ENCODE results near the gene KRTAP6-3.

Gene KRTAP6-3

GRCh38 chr21:30592140-30592539 is at the start of gene KRTAP6-3:
KRTAP6-3 (plus strand) TSS chr21:30592440; CDS start chr21:30592446, 6 bp downstream.
- DNase-seq (ENCODE audit: low read depth, low spot score) = no peak
- H3K27ac ChIP-seq = no peak within 1 kb of the TSS

GRCh38 chr21:30552782-30553181 is 39.5 kb upstream of the KRTAP6-3 start:
- no peak overlapping the region for H3K27ac ChIP-seq
- no peak for DNase-seq (ENCODE audit: low read depth, low spot score)

- DNase-seq (ENCODE audit: low read depth, low spot score) = no peak
These were observed 37.1 kb upstream of the KRTAP6-3 start for GRCh38 chr21:30555095-30555494.

GRCh38 chr21:30561264-30561895 is 30.9 kb upstream of the KRTAP6-3 start, which contains the start of gene KRTAP19-7:
KRTAP19-7 (minus strand) TSS chr21:30561314; CDS start chr21:30561289, 25 bp downstream.
- no peak within 1 kb of the TSS for H3K27ac ChIP-seq
- DNase-seq (ENCODE audit: low read depth, low spot score) = no peak

More at GRCh38 chr21:30555095-30555494, 37.1 kb upstream of the KRTAP6-3 start:
- H3K27ac ChIP-seq = no peak overlapping the region

- H3K27ac ChIP-seq = no peak overlapping the region
- no peak for DNase-seq (ENCODE audit: low read depth, low spot score)
These were observed 30.3 kb upstream of the KRTAP6-3 start for GRCh38 chr21:30561957-30562356.

GRCh38 chr21:30563072-30563471 is 29.2 kb upstream of the KRTAP6-3 start:
- no peak for DNase-seq (ENCODE audit: low read depth, low spot score)
- H3K27ac ChIP-seq = no peak overlapping the region

- DNase-seq (ENCODE audit: low read depth, low spot score) = no peak
- H3K27ac ChIP-seq = no peak overlapping the region
These were observed 28.6 kb upstream of the KRTAP6-3 start for GRCh38 chr21:30563630-30564029.

- no peak for DNase-seq (ENCODE audit: low read depth, low spot score)
- no peak overlapping the region for H3K27ac ChIP-seq
These were observed 24.6 kb upstream of the KRTAP6-3 start for GRCh38 chr21:30567617-30568016.

GRCh38 chr21:30577766-30578165 is 14.5 kb upstream of the KRTAP6-3 start:
- no peak overlapping the region for H3K27ac ChIP-seq
- no peak for DNase-seq (ENCODE audit: low read depth, low spot score)

GRCh38 chr21:30579346-30579745 is 12.9 kb upstream of the KRTAP6-3 start:
- no peak for DNase-seq (ENCODE audit: low read depth, low spot score)
- no peak overlapping the region for H3K27ac ChIP-seq

- DNase-seq (ENCODE audit: low read depth, low spot score) = no peak
- no peak overlapping the region for H3K27ac ChIP-seq
These were observed 12.1 kb upstream of the KRTAP6-3 start for GRCh38 chr21:30580132-30580531.

GRCh38 chr21:30582870-30583269 is 9.4 kb upstream of the KRTAP6-3 start:
- no peak overlapping the region for H3K27ac ChIP-seq
- DNase-seq (ENCODE audit: low read depth, low spot score) = no peak

- no peak for DNase-seq (ENCODE audit: low read depth, low spot score)
- H3K27ac ChIP-seq = no peak within 1 kb of the TSS
These were observed 1.9 kb upstream of the KRTAP6-3 start, which contains the start of gene KRTAP22-2 for GRCh38 chr21:30590297-30590696. KRTAP22-2 (minus strand) TSS chr21:30590397.

- no peak within 1 kb of the TSS for H3K27ac ChIP-seq
- DNase-seq (ENCODE audit: low read depth, low spot score) = no peak
These were observed 6.6 kb downstream of the KRTAP6-3 start, which contains the start of gene KRTAP6-2 for GRCh38 chr21:30598802-30599201. KRTAP6-2 (minus strand) TSS chr21:30598902; CDS start chr21:30598874, 28 bp downstream.

- no peak within 1 kb of the TSS for H3K27ac ChIP-seq
- DNase-seq (ENCODE audit: low read depth, low spot score) = no peak
These were observed 8.5 kb downstream of the KRTAP6-3 start, which contains the start of gene KRTAP22-1 for GRCh38 chr21:30600787-30601186. KRTAP22-1 (plus strand) TSS chr21:30601087.

GRCh38 chr21:30605968-30606367 is 13.7 kb downstream of the KRTAP6-3 start:
- no peak overlapping the region for H3K27ac ChIP-seq
- DNase-seq (ENCODE audit: low read depth, low spot score) = no peak

GRCh38 chr21:30612132-30612531 is 19.9 kb downstream of the KRTAP6-3 start:
- no peak for DNase-seq (ENCODE audit: low read depth, low spot score)
- no peak overlapping the region for H3K27ac ChIP-seq

GRCh38 chr21:30613836-30614235 is 21.6 kb downstream of the KRTAP6-3 start, which contains the start of gene KRTAP6-1:
KRTAP6-1 (minus strand) TSS chr21:30613930; CDS start chr21:30613904, 26 bp downstream.
- no peak within 1 kb of the TSS for H3K27ac ChIP-seq
- DNase-seq (ENCODE audit: low read depth, low spot score) = no peak

GRCh38 chr21:30615199-30615598 is 23.0 kb downstream of the KRTAP6-3 start:
- no peak for DNase-seq (ENCODE audit: low read depth, low spot score)
- no peak overlapping the region for H3K27ac ChIP-seq

GRCh38 chr21:30616125-30616524 is 23.9 kb downstream of the KRTAP6-3 start, which contains the start of gene KRTAP20-1:
KRTAP20-1 (plus strand) TSS chr21:30616425; CDS start chr21:30616455, 30 bp downstream.
- no peak for DNase-seq (ENCODE audit: low read depth, low spot score)
- no peak within 1 kb of the TSS for H3K27ac ChIP-seq

- no peak for DNase-seq (ENCODE audit: low read depth, low spot score)
- H3K27ac ChIP-seq = no peak overlapping the region
These were observed 27.8 kb downstream of the KRTAP6-3 start for GRCh38 chr21:30620080-30620479.

- no peak within 1 kb of the TSS for H3K27ac ChIP-seq
- DNase-seq (ENCODE audit: low read depth, low spot score) = no peak
These were observed 28.3 kb downstream of the KRTAP6-3 start, which contains the start of gene KRTAP20-4 for GRCh38 chr21:30620522-30620921. KRTAP20-4 (plus strand) TSS chr21:30620627.
